Psoas muscle (tissue), 8 donors: ENCODE measurements around the gene BBLN. TPM values are rescaled to one million over a fixed set of nuclear protein-coding genes. Genes with fewer than 3 reads are reported as not detected.

Source experiments
- ATAC-seq, 4 donors: fragments of 200-7000 bp; cut with Tn5 transposase; one replicate each; pipeline ENCODE4 v1.9.1; 2020; ENCODE audit warnings: moderate library complexity in 3 of 4, mild to moderate bottlenecking in 2 of 4
- DNase-seq, 2 donors: peaks; one replicate each; pipeline ENCODE4 v3.0.0-alpha.2; 2020
- H3K27ac ChIP-seq: fragments of 200-600 bp; one replicate; pipeline ENCODE4 v1.8.0; 2022
- H3K27me3 ChIP-seq, 3 donors: fragments of 200-600 bp in 1 of 3; one replicate each; pipeline versions ENCODE4 v1.6.1 to v1.8.0; 2013 to 2022; ENCODE audit warnings: low read length in 2 of 3, mild to moderate bottlenecking in 2 of 3, moderate library complexity in 1 of 3; ENCODE audit not compliant: insufficient read depth in 3 of 3
- H3K36me3 ChIP-seq, 2 donors: fragments of 200-600 bp in 1 of 2; one replicate each; pipeline versions ENCODE4 v1.6.1 to v1.8.0; 2013 to 2022; ENCODE audit warnings: low read depth in 1 of 2, mild to moderate bottlenecking in 1 of 2, moderate library complexity in 1 of 2; ENCODE audit not compliant: insufficient read depth in 1 of 2
- H3K4me1 ChIP-seq: fragments of 200-600 bp; one replicate; pipeline ENCODE4 v1.8.0; 2022
- H3K4me3 ChIP-seq: fragments of 200-600 bp; one replicate; pipeline ENCODE4 v1.8.0; 2022; ENCODE audit warnings: mild to moderate bottlenecking
- H3K9me3 ChIP-seq: fragments of 200-600 bp; one replicate; pipeline ENCODE4 v1.8.0; 2022
- WGBS, 3 donors: extraction: QIAGEN DNeasy Blood & Tissue Kit; methylation state at CpG; one replicate each; pipeline versions ENCODE4 v1.1.6 to v1.1.7; 2013; 5-methylcytosine and 5-hydroxymethylcytosine counted together
- intact Hi-C, 2 donors: fragments of 100-400 bp; cut with DNase I; formaldehyde crosslinking; loops; one replicate each; pipeline versions ENCODE4 v1.11.0 to v1.14.2; 2022
- polyA plus RNA-seq, 3 donors: library from polyadenylated mRNA; stranded (reverse); fragments of 200-250 nt; gene quantifications; one replicate each; pipeline ENCODE4 v1.2.3, GENCODE V29; 2013
- total RNA-seq, 4 donors: library from RNA; stranded (reverse); fragmentation: NEBNext Ultra II Directional in 2 of 4; extraction: Animal tissue kit (Norgen Biotek cat#: 25700) in 2 of 4; gene quantifications; one replicate each; pipeline versions ENCODE4 v1.2.1 to v1.2.4, GENCODE V29; 2021 to 2023
- TF ChIP-seq, protein P1 (sequence below): fragments of 200-600 bp; IDR thresholded peaks from one replicate; pipeline ENCODE4 v1.8.0; 2022; ENCODE audit warnings: antibody characterized with exemption
- donor health status: healthy with polysubstance abuse.
- donor health status: DM: no; HTN: no; CAD: no; lungs with moderate emphysema.
- donor health status: Bipolar disorder and iron deficiency.
- donor health status: healthy.
- donor health status: DM: yes; HTN: yes; CAD: no.
- donor health status: DM: no; HTN: no; CAD: no.
- donor health status: DM: no; HTN: no; CAD: no.
- donor health status: DM: yes; HTN: yes; CAD: no.

Gene BBLN
- total and polyA plus RNA-seq, 7 donors = 14.0 to 36.2 (median 21.3) TPM

DNA sequence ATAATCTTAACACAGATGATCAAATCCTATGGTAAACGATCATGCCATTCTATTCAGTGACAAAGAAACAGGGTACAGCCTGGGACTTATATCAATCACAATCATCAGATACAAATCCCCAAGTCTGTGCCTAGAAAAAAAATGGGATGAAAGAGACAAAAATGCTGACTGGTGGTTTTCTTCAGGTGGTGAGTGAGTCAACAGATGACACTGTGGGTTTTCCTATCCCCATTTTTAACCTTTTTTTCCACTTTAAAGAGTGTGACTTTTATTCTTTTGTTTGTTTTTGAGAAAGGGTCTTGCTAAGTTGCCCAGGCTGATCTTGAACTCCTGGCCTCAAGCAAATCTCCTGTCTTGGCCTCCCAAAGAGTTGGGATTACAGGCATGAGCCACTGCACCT lies 28.1 kb downstream of the BBLN start:
- peaks cover 0 to 73% of the 10 kb centered on the region in 2 donors for H3K36me3 ChIP-seq
- intact Hi-C loops = no loop called here
- WGBS, 3 donors = 79 to 82% (median 80%) methylated on average over 1 of the region's 1 CpG
- TF ChIP-seq, protein P1, sequence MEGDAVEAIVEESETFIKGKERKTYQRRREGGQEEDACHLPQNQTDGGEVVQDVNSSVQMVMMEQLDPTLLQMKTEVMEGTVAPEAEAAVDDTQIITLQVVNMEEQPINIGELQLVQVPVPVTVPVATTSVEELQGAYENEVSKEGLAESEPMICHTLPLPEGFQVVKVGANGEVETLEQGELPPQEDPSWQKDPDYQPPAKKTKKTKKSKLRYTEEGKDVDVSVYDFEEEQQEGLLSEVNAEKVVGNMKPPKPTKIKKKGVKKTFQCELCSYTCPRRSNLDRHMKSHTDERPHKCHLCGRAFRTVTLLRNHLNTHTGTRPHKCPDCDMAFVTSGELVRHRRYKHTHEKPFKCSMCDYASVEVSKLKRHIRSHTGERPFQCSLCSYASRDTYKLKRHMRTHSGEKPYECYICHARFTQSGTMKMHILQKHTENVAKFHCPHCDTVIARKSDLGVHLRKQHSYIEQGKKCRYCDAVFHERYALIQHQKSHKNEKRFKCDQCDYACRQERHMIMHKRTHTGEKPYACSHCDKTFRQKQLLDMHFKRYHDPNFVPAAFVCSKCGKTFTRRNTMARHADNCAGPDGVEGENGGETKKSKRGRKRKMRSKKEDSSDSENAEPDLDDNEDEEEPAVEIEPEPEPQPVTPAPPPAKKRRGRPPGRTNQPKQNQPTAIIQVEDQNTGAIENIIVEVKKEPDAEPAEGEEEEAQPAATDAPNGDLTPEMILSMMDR = no peak
- H3K27ac ChIP-seq = no peak overlapping the region
- no peak overlapping the region for H3K4me3 ChIP-seq
- DNase-seq (no peak), ATAC-seq (no peak)
- no peaks in the 10 kb centered on the region for H3K9me3 ChIP-seq
- H3K4me1 ChIP-seq = peaks cover 12% of the 10 kb centered on the region
- H3K27me3 ChIP-seq = no peaks in the 10 kb centered on the region

DNA sequence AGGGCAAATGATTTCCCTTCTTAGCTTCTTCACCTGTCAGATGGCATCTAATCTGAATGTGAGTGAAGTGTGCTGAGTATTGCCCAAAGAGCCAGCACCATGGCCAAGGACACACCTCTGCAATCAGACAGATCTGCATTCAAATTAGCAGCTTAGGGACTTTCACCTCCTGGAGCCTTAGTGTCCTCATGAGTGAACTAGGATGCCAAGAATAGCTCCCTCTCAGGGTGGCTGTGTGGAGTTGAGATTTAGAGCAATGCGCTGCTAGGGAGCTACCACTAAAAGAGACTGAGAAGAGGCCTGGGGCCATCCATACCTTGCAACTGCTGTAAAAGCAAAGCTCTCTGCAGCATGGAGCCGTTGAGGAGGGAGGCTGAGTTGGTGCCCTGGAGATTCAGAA lies 29.9 kb downstream of the BBLN start:
- no peak for ATAC-seq
- DNase-seq = no peak
- Histone ChIP-seq H3K4me3 (peak overlapping the region; percentile 89), H3K4me1 (peaks cover 16% of the 10 kb centered on the region), H3K36me3 (peaks cover 0 to 55% of the 10 kb centered on the region in 2 donors), H3K27me3 (no peaks in the 10 kb centered on the region), H3K27ac (no peak overlapping the region), H3K9me3 (no peaks in the 10 kb centered on the region)
- intact Hi-C loops = loop anchor here in 1 of 2 donors (5.0 kb wide), 1 partner anchor 87 kb away; the partner anchor contains the start of genes GOLGA2 and SWI5
- 76 to 84% (median 83%) methylated on average over 2 of the region's 2 CpGs for WGBS, 3 donors
- TF ChIP-seq, protein P1 = no peak

DNA sequence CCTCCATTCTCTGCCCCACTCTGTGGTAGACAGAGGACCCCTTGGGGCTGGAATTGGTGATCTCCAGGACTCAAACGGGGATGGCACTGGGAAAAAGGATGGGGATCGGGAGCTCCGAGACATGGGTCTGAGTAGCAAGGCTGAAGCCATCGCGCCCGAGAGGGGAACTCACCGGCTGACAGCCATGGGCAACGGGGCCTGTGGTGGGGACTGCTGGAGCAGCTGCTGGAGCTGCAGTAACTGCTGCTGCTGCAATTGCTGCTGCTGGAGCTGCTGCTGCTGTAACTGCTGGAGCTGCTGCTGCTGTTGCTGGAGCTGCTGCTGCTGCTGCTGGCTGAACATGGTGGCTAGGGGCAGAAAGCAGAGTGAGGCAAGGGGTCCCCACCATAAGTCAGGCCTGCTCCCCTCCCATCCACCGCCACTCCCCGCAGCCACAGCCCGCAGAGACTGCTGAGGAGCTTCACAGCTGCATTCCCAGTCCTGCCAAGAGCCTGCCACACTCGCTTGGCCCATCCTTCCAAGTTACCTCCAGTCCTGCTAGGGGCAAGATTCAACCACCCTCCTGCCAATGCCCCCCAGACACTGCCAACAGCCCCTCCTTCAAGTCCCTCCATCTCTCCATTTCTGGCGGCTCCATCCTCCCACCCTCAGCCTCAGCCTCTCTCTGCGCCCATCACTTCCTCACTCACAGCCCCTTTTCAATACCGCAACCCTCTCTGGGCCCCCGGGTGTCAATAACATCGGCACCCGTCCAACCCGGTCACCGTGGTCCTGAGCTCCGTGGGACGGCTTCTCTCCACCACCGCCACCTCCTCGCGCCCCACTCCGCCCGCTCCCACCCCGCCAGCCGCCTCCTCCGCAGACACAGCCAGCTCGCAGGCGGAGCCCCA lies 30.7 kb downstream of the BBLN start:
- H3K27ac ChIP-seq = peak overlapping the region; percentile 90
- peak overlapping the region; percentile 89 for H3K4me3 ChIP-seq
- DNase-seq (no peak), ATAC-seq (peak in 2 of 4 donors; percentile 5 to 8)
- peaks cover 16% of the 10 kb centered on the region for H3K4me1 ChIP-seq
- intact Hi-C loops = loop anchor here in 1 of 2 donors (5.0 kb wide), 1 partner anchor 87 kb away; the partner anchor contains the start of genes GOLGA2 and SWI5
- no peaks in the 10 kb centered on the region for H3K9me3 ChIP-seq
- 17 to 21% (median 18%) methylated on average over 23 to 32 of the region's 32 CpGs for WGBS, 3 donors
- peaks cover 0 to 47% of the 10 kb centered on the region in 2 donors for H3K36me3 ChIP-seq
- no peaks in the 10 kb centered on the region for H3K27me3 ChIP-seq
- TF ChIP-seq, protein P1 = no peak

DNA sequence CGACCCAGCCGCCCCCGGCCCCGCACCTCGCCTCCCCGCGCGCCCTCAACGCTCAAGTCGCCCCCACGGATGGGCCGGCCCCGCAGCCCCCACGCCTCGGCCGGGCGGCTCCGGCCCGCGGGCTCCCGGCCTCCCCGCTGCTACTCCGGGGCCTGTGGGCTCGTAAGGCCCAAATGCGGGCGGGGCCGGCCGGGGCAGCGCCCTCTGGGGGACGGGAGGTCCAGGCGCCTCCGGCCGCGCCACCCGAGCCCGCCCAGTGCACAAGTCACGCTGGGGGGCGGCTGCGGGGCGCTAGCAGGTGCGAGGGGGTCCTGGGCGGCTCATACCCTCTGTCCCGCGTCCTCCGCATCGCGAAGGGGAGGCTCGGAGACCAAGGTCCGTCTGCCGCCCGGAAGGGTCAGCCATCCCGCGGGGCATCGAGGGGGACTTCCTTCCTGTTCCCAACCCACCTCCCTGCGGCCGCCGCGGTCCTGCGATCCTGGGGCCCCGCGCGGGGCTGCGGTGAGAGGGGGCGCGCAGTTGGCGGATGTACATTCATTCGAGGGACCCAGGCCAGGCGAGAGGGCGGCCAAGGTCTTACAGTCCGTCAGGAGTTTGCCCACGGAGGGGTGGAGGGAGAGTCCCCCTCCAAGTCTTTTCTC lies 31.5 kb downstream of the BBLN start, which contains the start of gene CIZ1:
Gene CIZ1, minus strand, starts transcription at position 167 of the 641 bp plus-strand sequence. CDS start 715 bp downstream, outside the sequence.
- TF ChIP-seq, protein P1 = peak; percentile 74
- no peaks in the 10 kb centered on the region for H3K27me3 ChIP-seq
- H3K9me3 ChIP-seq = no peaks in the 10 kb centered on the region
- ATAC-seq (peak; percentile 84 to 91 (median 88)), DNase-seq (peak; percentile 84 to 90)
- whole genome bisulfite sequencing, 3 donors = 0 to 1% (median 0%) methylated on average over 33 to 71 of the region's 71 CpGs
- intact Hi-C loops = loop anchor here in 1 of 2 donors (5.0 kb wide), 1 partner anchor 86 kb away; the partner anchor contains the start of genes GOLGA2 and SWI5
- peak within 1 kb of the TSS; percentile 89 for H3K4me3 ChIP-seq
- H3K4me1 ChIP-seq = peaks cover 16% of the 10 kb centered on the region
- peak within 1 kb of the TSS; percentile 90 for H3K27ac ChIP-seq
- H3K36me3 ChIP-seq = peaks cover 0 to 40% of the 10 kb centered on the region in 2 donors
